ENCODE measurements around the gene PRKCD. TPM values are rescaled to one million over a fixed set of nuclear protein-coding genes. Genes with fewer than 3 reads are reported as not detected.
A peak's percentile ranks its signal among the peaks of the same experiment; 100 is the strongest.

The PRKCD gene
- polyA plus RNA-seq, 3 donors: 123 to 329 (median 158) TPM

DNA sequence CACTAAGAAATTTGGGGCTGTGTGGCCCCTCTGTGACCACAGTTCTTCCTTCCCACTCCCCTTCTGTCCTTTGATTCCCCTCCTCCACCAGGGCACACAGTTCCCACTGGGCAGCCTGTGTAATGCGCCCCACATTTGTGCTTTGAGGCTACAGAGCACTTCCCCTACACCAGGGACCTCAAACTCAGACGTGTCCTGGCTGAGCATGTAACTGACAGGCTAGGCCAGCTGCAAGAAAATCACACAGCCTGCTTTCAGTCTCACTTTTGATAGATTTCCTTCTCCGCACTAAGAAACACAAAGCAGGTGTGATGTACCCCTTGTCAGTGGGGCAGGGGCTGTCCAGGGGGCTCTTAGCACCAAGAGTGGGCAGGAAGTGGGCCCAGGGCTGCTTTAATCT lies 29.6 kb downstream of the PRKCD start:
- H3K4me3 ChIP-seq (replicated peaks in 1 of 3; ENCODE audit: low read depth in 2 of 3, low read length in 3 of 3): no peak overlapping the region
- H3K27me3 ChIP-seq (ENCODE audit: control insufficient read depth in 2 of 2, insufficient read depth in 2 of 2, low read length in 2 of 2): no peaks in the 10 kb centered on the region
- Mint-ChIP-seq H3K4me3 (no peak overlapping the region), H3K4me1 (peaks cover 22% of the 10 kb centered on the region), H3K9me3 (no peaks in the 10 kb centered on the region), H3K27me3 (ENCODE audit: low read depth in 3 of 3) (peaks cover 0 to 3% (median 0%) of the 10 kb centered on the region in 3 donors), H3K36me3 (peaks cover 71 to 81% of the 10 kb centered on the region in 2 donors), H3K27ac (peak overlapping the region in 1 of 7 donors; percentile 76)
- no peak overlapping the region for H2AFZ ChIP-seq (ENCODE audit: insufficient read depth, low read depth, low read length, poor library complexity, severe bottlenecking)
- H3K9me3 ChIP-seq (replicated peaks in 1 of 2; ENCODE audit: control insufficient read depth in 1 of 2, insufficient read depth in 1 of 2, low read length in 2 of 2): no peaks in the 10 kb centered on the region
- peaks cover 42% of the 10 kb centered on the region for H3K79me2 ChIP-seq (ENCODE audit: insufficient read depth, low read length)
- DNase-seq: no peak
- no peak overlapping the region for H3K4me2 ChIP-seq (replicated peaks; ENCODE audit: extremely low read depth, low read length, poor library complexity, severe bottlenecking)
- peaks cover 100% of the 10 kb centered on the region for H4K20me1 ChIP-seq (ENCODE audit: insufficient read depth, low read length)
- WGBS (ENCODE audit: insufficient coverage): 8% methylated on average over 2 of the region's 3 CpGs
- H3K27ac ChIP-seq (ENCODE audit: low read depth in 1 of 2, low read length in 2 of 2): peak overlapping the region in 1 of 2 donors; percentile 52
- intact Hi-C loops (cut with micrococcal nuclease): no loop called here
- peaks cover 84 to 94% of the 10 kb centered on the region in 2 donors for H3K36me3 ChIP-seq (replicated peaks in 1 of 2; ENCODE audit: control insufficient read depth in 1 of 2, insufficient read depth in 2 of 2, low read length in 2 of 2)
- peaks cover 6 to 13% of the 10 kb centered on the region in 2 donors for H3K4me1 ChIP-seq (ENCODE audit: control insufficient read depth in 1 of 2, insufficient read depth in 2 of 2, low read length in 2 of 2)
- H3K9ac ChIP-seq (ENCODE audit: insufficient read depth, low read length, poor library complexity, severe bottlenecking): no peak overlapping the region
- TF ChIP-seq, protein P1, sequence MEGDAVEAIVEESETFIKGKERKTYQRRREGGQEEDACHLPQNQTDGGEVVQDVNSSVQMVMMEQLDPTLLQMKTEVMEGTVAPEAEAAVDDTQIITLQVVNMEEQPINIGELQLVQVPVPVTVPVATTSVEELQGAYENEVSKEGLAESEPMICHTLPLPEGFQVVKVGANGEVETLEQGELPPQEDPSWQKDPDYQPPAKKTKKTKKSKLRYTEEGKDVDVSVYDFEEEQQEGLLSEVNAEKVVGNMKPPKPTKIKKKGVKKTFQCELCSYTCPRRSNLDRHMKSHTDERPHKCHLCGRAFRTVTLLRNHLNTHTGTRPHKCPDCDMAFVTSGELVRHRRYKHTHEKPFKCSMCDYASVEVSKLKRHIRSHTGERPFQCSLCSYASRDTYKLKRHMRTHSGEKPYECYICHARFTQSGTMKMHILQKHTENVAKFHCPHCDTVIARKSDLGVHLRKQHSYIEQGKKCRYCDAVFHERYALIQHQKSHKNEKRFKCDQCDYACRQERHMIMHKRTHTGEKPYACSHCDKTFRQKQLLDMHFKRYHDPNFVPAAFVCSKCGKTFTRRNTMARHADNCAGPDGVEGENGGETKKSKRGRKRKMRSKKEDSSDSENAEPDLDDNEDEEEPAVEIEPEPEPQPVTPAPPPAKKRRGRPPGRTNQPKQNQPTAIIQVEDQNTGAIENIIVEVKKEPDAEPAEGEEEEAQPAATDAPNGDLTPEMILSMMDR (IDR thresholded peaks at IDR 0.05): no peak

DNA sequence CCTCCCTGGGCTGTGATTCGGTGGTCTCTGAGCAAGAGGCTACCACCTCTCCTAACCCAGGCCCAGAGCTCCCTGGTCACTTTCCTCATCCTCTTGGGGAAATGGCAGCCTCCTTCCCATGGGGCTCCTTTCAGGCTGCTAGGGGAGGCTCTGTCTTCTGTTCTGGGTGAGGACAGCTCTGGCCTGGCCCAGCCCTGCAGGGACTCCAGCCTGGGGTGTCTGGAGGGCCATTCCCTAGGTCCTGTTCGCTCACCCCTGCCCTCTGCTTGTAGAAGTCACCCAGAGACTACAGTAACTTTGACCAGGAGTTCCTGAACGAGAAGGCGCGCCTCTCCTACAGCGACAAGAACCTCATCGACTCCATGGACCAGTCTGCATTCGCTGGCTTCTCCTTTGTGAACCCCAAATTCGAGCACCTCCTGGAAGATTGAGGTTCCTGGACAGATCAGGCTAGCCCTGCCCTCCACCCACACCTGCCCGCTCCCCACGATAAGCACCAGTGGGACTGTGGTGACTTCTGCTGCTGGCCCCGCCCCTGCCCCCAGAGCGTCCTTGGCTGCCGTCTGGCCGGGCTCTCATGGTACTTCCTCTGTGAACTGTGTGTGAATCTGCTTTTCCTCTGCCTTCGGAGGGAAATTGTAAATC lies 30.9 kb downstream of the PRKCD start:
- no peaks in the 10 kb centered on the region for H3K9me3 ChIP-seq (replicated peaks in 1 of 2; ENCODE audit: control insufficient read depth in 1 of 2, insufficient read depth in 1 of 2, low read length in 2 of 2)
- TF ChIP-seq, protein P1 (IDR thresholded peaks at IDR 0.05): no peak
- H3K4me3 ChIP-seq (replicated peaks in 1 of 3; ENCODE audit: low read depth in 2 of 3, low read length in 3 of 3): no peak overlapping the region
- Mint-ChIP-seq H3K4me3 (no peak overlapping the region), H3K4me1 (peaks cover 34% of the 10 kb centered on the region), H3K27me3 (ENCODE audit: low read depth in 3 of 3) (peaks cover 0 to 3% (median 0%) of the 10 kb centered on the region in 3 donors), H3K27ac (peak overlapping the region in 3 of 7 donors; percentile 38 to 82 (median 82)), H3K36me3 (peaks cover 58 to 68% of the 10 kb centered on the region in 2 donors), H3K9me3 (no peaks in the 10 kb centered on the region)
- no peak overlapping the region for H3K4me2 ChIP-seq (replicated peaks; ENCODE audit: extremely low read depth, low read length, poor library complexity, severe bottlenecking)
- H2AFZ ChIP-seq (ENCODE audit: insufficient read depth, low read depth, low read length, poor library complexity, severe bottlenecking): no peak overlapping the region
- no peak overlapping the region for H3K9ac ChIP-seq (ENCODE audit: insufficient read depth, low read length, poor library complexity, severe bottlenecking)
- peaks cover 98% of the 10 kb centered on the region for H4K20me1 ChIP-seq (ENCODE audit: insufficient read depth, low read length)
- peak overlapping the region; percentile 18 to 48 for H3K27ac ChIP-seq (ENCODE audit: low read depth in 1 of 2, low read length in 2 of 2)
- DNase-seq: no peak
- intact Hi-C loops (cut with micrococcal nuclease): no loop called here
- peaks cover 19 to 26% of the 10 kb centered on the region in 2 donors for H3K4me1 ChIP-seq (ENCODE audit: control insufficient read depth in 1 of 2, insufficient read depth in 2 of 2, low read length in 2 of 2)
- no peaks in the 10 kb centered on the region for H3K27me3 ChIP-seq (ENCODE audit: control insufficient read depth in 2 of 2, insufficient read depth in 2 of 2, low read length in 2 of 2)
- peaks cover 71 to 81% of the 10 kb centered on the region in 2 donors for H3K36me3 ChIP-seq (replicated peaks in 1 of 2; ENCODE audit: control insufficient read depth in 1 of 2, insufficient read depth in 2 of 2, low read length in 2 of 2)
- WGBS (ENCODE audit: insufficient coverage): 90% methylated on average over 11 of the region's 16 CpGs
- peaks cover 29% of the 10 kb centered on the region for H3K79me2 ChIP-seq (ENCODE audit: insufficient read depth, low read length)
